ENCODE data around the gene MYO16.

DNA sequence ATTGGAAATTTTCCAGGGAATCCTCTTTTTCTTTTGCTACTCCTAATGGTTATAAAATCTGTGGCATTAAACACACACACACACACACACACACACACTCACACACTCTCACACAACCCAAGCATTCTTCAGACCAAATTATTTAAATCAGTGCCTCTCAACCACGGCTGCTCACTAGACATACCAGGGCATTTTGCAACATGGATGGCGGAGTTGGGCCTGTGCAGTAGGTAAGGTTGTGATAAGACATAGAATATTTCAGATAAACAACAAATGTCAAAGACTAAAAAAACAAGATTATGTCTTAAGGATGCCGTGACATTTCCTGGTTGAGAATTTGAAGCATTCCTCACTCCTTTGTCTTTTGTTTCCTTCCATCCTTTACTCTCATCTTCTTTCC, 443.1 kb downstream of the MYO16 start:
- no peak for TF ChIP-seq CEBPB (IDR thresholded peaks at IDR 0.05)
- TF ChIP-seq, protein P1, sequence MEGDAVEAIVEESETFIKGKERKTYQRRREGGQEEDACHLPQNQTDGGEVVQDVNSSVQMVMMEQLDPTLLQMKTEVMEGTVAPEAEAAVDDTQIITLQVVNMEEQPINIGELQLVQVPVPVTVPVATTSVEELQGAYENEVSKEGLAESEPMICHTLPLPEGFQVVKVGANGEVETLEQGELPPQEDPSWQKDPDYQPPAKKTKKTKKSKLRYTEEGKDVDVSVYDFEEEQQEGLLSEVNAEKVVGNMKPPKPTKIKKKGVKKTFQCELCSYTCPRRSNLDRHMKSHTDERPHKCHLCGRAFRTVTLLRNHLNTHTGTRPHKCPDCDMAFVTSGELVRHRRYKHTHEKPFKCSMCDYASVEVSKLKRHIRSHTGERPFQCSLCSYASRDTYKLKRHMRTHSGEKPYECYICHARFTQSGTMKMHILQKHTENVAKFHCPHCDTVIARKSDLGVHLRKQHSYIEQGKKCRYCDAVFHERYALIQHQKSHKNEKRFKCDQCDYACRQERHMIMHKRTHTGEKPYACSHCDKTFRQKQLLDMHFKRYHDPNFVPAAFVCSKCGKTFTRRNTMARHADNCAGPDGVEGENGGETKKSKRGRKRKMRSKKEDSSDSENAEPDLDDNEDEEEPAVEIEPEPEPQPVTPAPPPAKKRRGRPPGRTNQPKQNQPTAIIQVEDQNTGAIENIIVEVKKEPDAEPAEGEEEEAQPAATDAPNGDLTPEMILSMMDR (IDR thresholded peaks at IDR 0.05), result no peak
